Fibroblast of skin of right biceps (primary cell): ENCODE results near the gene METTL3.
"Not testable (repeated sequence)": the region's sequence is repeated elsewhere in the genome, so short reads cannot be mapped to it uniquely, and the experiment has no call there.

Source experiments
- DNase-seq: peaks from one replicate; pipeline ENCODE4 v3.0.0-alpha.2; 2013

The METTL3 gene

DNA sequence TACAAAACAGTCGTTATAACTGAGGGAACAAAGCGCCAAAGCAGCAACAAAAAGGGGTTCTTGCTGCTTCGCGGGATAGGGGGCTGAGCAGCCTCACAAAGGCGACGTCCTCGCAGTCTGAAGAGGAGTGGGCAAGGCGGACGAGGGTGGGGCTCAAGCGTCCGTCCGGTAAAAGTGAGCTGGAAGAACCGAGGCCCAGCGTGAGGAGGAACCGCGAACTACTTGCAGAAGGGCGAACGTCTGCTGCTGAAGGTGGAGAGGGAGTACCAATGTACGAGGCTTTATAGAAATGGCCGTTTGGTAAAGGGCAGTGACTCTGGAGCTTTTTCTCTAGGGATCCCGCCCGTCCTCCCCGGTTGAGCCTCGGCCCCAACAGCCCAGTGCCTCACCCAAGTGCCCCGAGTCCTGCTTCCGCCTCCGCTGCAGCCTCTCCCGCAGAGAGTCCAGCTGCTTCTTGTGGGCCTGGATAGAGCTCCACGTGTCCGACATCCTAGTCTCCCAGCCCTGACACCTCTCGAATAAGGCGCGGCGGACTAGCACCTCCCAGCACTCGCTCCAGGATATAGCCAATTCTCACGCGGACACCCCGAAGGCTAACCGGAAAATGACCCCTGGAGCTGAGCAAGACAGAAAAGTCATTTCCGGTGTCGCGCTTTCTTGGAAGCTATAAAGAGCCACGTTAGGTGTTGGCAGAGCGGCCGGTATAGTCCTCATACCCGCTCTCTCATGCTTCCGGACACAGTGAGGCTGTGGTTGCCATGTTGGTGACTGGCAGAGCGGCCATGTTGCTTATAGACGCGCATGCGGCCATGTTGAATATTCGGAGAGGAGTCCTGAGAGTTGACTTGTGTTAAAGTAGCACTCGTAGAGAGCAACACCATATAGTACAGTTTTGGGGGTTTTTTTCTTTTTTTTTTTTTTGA is at the start of gene METTL3:
TSS of gene METTL3 (minus strand) at position 606 of the 923 bp plus-strand sequence. CDS start at position 489, 117 bp downstream.
- peak; percentile 99 for DNase-seq

DNA sequence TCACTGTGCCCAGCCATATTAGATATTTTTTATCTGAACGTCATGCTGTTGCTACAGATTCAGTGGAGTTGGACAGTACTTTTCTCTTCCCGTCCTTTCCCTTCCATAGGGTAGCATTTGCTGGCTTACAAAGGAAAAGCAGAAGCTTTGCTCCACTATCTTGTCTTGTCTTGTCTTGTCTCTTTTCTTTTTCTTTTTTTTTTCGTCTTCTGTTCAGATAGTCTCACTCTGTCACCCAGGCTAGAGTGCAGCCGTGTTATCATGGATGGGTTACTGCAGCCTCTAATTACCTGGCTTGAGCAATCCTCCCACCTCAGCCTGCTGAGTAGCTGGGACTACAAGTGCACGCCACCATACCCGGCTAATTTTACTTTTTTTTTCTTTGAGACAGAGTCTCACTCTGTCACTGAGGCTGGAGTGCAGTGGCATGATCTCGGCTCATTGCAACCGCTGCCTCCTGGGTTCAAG is 47.6 kb upstream of the METTL3 start:
- DNase-seq = no peak

DNA sequence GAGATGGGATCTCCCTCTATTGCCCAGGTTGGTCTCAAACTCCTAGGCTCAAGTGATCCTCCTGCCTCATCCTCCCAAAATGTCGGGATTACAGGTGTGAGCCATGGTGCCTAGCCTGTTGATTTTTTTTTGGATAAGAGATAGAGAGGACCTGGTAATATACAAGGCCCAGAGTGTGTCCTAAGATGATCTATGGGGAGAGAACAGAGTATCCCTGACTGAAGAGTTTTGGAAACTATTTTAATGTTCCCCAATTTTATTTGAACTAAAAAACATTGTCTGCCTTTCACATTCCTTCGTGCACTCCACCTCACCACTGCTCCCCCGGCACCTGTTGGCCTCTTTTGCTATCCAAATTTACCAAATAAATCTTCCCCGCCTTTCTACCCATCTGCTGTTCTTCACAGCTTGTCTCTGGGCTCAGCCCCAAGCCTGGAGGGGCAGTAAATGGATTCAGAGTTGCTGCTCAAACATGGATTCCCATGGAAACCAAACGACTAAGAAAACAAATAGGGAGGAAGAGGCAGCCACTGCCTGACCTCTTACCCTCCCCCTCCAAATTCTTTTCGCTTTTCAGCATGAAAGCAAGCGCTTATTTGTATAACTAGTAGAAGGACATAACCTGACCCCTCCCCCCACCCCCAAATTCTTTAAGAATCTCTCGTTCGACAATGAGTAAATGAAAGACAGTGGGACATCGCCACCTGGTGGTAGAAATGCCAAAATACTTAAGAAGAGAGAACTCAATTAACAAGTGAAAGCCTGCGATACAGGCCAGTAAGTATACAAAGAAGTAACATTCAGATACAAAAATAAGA is 46.2 kb upstream of the METTL3 start:
- DNase-seq = peak; percentile 84

DNA sequence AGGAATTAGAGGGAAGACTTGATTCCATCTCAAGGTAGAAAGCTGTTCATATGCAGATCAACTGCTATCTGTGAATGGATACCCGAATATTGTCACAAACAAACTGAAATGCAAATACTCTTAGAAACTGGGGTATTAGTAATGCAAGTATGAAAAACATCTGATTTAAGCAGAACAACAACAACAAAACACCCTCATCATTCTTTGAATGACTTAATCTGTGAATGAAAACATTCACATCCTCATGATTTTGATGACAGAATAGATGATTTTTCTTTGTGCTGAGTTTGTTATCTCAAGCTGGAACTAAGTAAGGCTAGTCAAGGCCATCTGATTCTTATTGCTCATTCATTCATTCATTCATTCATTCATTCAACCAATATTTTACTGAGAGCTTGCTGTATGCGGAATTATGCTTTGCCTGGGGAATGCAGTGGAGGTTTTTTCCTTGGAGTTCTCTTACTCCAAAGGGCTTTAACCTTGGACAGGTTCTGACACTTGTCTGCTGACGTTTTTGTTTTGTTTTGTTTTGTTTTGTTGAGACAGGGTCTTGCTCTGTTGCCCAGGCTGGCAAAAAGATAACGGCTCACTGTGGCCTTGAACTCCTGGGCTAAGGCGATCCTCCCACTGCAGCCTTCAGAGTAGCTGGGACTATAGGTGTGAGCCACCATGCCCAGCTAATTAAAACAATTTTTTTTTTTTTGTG is 45.4 kb upstream of the METTL3 start:
- DNase-seq = no peak

DNA sequence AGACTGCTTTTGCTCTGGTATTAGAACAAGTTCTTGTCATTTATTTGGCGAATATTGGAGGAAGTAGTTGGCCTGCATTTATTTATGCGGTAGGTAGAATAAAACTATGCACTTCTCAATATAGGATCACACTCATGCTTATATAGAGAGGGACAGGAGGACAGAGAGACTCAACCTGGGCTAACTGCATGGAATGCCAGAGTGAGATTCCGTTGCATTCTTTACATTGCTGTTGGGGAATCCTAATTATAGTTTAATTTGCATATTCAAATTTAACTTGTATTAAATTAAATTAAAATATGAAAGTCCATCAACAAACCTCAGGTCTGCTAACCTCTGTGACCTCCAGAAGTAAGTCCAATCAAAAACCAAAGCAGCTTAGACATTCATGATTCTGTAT is 42.1 kb upstream of the METTL3 start:
- no peak for DNase-seq

DNA sequence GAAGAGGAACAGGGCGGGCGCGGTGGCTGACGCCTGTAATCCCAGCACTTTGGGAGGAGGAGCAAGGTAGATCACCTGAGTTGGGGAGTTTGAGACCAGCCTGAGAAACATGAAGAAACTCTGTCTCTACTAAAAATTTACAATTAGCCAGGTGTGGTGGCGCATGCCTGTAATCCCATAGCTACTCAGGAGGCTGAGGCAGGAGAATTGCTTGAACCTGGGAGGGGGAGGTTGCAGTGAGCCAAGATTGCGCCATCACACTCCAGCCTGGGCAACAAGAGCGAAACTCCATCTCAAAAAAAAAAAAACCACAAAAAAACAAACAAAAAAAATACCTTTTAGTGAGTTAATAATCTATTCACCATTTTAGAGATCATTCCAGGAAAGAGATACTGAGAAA is 33.4 kb upstream of the METTL3 start:
- not testable (repeated sequence) for DNase-seq

DNA sequence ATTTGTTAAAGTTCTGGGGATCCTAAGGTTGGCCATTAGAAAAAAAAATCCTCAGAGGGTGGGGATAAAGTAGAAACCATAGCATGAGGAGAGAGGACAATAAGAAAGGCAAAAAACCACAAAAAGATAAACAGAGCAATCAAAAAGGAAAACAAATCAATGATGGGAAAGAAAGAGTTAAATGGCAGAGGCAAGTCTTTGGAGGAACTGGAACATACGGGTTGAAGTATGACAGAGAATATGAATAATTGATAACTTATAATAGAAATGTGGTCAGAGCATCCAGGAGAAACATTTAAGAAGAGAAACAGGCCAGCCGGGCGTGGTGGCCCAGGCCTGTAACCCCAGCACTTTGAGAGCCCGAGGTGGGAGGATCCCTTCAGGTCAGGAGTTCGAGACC is 32.8 kb upstream of the METTL3 start:
- no peak for DNase-seq

DNA sequence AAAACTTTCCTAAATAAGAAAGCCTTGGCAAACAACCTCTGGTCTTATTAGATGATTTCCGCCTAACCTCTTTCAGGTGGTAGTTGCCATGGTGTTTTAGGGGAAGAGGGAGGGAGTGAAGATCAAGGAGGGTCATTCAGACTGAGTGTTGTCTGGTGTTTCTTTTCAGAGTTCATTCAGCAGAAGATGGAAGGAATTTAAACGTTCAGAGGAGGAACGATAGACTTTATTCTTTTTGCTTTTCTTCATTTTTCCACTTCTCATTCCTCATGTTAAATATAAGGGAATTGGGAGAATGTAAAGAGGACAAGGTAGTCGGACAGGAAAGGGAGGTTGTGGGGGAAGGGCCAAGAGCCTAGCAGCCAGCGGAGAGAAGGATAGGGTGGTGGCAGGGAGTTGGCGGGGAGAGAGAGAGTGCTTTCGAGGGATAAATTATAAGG is 32.4 kb upstream of the METTL3 start:
- DNase-seq = no peak

DNA sequence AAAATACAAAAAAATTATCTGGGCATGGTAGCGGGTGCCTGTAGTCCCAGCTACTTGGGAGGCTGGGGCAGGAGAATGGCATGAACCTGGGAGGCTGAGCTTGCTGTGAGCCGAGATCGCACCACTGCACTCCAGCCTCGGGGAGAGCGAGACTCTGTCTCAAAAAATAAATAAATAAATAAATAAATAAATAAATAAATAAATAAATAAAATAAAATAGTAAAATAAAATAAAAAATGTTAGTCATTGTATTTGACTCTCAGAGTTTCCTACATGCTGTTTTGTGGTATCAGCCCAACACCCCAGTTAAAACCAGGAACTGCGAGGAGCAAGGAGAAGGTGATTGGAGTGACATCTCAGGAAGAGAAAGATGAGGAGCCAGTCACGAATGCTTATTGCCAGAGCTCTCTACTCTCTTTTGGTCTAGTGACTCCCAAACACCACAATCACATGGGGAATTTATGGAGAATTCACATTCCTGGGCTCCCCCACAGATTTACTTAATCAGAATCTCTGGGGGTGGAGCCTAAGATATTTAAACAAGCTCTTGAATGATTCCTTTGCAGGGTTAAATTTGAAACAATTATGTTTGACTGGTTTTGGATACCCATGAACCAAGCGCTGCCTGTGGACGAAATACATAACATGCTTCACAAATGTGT is 30.4 kb upstream of the METTL3 start:
- DNase-seq = no peak

DNA sequence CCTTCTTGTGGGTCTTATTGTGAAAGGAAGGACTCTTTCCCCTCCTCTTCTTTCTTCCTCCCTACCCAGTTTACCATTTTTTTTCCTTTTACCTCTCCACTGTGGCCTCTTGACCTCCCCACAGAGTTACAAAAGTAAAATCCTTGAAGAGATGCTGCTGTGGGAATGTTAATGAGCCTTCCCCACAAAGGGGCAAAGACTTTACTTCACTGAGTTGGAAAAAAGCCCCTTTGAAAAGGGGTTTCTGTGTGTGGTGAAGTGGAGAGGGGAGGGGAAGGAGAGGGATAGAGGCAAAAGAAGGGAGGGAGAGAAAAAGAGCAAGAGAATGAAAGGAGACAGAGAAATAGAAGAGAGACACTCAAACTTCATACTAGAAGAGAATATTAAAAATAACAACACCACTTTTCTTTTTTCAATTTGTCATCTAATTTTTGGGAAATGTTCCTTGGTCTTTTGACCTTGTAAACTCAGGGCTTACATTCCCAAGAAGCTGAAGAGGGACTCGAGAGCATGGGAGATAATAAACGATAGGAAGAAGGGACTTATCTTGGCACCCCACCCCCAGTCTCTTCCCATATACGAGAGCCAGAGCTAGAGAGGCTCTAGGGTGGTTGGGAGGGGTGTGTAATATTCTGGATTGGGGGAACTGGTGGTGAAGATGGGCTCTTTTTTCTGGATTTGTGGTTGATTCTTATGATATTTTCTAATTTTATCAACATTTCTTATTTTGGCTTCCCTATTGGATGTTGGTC is 28.2 kb upstream of the METTL3 start:
- no peak for DNase-seq

DNA sequence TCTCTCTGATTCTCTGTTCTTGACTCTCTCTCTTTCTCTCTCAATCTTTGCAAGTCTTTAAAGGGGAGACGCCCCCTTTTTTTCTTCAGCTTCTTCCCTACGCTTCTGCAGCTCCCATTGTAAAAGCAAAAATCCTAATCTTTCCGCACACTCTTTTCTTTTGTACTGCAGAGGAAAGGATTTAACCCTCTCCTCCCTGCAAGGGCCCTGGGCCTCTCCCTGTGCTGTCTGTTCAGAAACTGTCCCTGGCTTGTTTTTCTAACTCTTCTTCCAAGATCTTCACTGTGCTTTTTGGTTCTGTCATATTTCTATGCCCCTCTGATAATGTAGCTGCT is 25.9 kb upstream of the METTL3 start:
- no peak for DNase-seq

DNA sequence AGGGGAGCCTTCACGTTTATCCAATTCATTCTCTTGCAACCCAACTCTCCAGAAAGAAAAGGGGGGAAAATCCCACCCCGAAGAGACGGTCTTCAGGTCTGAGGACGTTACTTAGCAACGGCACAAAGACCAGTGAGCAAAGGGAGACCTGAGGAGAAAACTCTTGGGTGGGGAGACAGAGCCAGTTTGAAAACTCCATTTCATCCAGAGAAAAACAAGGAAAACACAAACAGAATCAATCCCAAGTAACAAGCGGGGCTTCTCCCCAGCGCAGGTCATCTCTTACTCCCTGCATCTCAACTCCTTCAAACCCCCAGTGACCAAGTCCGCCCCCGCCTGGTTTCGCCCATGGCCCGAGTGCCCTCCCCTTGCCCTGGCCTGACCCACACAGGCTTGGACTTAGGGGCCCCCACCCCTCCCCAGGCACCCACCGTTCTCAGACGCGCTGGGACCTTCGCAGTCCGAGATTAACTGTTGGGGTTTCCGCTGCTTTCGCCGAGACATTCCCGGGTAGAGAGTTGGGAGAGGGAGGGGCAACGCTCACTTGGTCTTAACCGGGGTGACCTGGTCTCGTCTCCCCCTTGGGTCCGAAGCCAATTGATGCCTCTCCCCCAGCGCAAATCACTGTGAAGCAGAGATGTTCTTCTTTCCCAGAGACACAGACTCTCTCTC is 25.4 kb upstream of the METTL3 start:
- no peak for DNase-seq

DNA sequence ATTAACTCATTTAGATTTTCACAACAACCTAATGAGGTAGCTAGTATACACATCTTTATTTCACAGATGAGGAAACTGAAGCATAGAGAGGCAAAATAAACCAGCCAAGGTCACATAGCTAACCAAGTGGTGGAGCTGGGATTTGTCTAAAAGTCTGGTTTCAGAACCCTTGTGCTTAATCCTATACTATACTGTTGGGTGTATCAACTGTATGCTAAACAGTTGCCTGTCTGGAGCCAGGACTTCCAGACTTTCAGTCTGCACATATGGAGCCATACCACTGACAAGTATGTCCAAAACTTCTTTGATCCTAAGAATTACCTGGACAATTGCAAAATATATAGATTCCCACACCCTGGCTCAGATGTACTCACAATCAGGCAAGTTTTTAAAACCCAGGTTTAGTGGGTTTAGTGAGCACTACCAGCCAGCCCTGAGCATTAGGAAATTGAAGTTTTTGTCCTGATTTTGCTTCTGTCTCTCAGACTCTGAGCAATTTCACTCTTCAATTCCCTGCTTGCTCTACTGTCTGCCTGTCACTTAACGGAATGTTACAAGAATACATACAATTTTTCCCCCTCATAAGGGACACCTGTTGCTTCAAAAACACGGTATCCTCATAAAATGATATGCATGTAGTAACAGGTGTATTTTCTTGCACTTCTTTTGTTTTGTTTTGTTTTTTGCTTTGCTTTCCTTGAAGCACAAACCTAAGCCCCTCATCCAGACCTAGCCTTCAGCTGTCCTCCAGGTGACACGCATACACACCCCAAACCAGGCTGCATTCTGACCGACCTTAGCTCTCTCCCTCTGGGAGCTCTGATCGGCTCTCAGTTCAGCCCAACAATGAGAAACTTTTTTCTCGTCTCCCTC is 24.6 kb upstream of the METTL3 start:
- no peak for DNase-seq

DNA sequence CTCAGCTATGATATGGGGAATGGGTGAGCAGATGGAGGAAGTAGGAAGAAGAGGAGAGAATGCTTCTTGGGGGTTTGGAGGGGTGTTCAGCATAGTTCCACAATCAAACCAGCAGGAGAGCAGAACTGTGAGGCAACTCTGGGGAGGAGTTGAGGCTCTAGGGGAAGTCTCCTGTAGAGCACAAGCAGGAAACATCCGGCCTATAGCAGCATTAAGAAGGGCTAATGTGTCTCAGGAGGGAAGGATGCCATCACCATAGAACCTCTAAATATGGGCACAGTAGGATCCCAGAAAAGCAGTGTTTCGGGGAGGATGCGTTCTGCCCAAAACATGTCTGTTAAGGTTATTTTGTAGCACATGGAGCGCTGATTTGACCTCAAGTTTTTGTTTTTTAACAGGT is 23.4 kb upstream of the METTL3 start:
- no peak for DNase-seq

DNA sequence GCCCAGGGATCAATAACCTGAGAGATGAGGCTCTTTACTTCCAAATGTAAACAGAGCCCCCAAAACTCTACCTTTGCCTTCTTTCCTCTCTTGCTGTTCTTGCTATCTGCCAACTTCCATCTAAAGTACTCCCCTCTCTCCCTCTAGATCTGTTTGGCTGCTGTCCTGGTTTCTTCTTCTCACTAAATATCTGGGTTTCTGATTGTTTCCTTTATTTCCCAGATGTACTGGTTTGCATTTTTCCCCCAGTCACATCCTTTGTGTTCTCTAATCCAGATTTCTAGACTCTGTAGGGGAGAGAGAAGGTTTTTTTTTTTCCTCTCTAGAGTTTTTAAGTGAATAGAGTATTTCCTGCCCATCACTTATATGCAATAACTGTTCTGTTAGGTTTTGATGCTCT is 22.2 kb upstream of the METTL3 start:
- no peak for DNase-seq

DNA sequence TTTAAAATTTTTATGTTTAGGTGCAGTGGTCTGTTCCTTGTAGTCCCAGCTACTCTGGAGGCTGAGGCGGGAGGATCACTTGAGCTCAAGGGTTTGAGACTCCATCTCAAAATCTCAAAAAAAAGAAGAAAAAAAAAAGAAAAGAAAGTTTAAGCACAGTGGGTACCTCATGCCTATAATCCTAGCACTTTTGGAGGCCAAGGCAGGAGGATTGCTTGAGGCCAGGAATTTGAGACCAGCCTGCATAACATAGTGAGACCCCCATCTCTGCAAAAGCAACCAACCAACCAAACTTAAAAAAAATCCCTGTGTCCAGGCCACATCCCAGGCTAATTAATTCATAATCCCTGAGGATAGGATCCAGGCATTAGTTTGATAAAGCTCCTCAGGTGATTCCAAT is 18.4 kb upstream of the METTL3 start:
- no peak for DNase-seq

DNA sequence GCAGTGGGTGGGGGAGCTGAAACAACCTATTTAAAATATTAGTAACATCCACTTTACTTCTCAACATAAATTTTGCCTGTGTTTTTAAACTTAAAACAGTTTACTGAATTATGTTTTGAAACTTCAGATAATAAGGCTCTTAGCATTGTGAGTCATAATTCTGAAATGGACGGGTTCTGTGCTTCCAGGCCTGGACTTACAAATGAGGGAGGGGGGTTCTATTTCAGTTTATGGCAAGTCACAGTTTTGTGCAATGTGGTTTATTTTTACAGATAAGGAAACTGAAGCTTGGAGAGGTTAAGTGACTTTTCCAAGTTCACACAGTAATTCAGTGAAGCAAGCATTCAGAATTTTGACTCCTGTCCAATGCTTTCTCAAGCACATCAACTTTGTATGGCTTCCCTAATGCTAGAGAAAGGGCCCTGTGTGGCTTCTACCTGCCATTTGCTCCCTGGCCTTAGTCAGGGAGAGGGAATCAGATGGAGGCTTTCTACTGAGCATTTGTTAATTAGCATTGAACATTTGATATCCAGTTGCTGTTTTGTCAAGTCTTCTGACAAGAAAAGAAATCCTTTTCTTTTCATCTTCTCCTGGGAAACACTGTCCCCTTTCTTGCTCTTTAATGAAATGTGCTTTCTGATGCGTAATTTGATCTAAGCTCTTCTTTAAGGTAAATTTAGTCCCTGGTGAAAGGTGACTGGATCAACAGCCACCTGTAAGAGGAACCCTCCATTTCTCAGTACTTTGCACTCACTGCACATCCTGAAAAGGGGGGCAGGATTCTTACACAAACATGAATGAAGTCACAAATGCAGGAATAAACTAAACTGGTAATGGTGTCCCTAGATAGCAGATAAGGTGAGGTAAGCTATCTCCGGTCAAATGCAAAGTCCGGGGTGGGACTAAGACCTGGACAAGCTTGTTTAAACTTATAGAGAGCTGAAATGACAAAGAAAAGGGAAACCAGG is 17.5 kb upstream of the METTL3 start:
- no peak for DNase-seq

DNA sequence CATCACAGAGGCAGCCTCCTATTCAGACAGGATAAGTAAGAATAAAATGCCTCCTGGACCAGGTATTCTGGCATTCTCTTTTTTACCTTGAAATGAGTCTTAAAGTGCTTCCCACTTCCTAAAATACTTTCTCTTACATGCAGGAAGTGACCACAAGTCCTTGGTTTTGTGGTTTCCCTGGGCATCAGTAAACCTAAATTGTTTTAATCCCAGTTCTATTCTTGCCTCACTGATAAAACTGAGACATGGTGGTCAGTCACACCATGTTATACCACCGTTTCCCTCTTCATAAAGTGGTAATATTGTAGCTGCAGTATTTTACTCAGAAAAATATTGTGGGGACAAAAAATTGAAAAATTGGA is 16.2 kb upstream of the METTL3 start:
- no peak for DNase-seq

DNA sequence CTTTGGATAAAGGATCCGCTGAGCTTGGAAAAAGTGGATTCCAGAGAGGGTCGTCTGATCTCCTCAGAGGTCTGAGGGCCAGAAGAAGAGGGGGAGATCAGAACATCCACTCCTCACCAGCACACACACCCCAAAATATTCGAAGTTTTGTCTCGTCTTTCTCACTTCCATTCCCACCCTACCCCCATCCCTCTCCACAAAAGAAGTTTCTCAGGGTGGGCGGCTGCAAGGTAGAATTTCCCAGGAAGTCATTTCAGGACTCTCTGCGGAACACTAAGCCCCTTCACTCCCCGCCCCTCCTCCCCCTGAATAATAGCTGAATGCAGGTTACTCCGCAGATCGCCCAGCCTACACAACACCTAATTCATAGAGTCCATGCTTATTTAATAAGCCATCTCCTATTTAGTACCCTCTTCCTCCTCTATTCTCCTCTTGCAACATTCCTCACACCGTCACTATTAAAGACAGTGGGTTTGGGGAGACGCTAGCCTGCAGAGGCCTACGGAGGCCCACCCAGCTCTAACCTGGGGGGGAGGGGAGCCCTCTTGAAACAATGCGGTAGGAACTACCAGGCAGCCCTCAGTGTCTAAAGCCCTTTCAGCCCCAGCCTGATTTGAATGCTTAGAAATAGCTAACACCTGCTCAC is 15.7 kb upstream of the METTL3 start:
- DNase-seq = no peak
